Neuronal stem cell (in vitro differentiated cells): Measurements from ENCODE around the gene RPUSD3.
A peak's percentile ranks its signal among the peaks of the same experiment; 100 is the strongest.
"Not testable (repeated sequence)": the region's sequence is repeated elsewhere in the genome, so short reads cannot be mapped to it uniquely, and the experiment has no call there.

ENCODE experiments used
- DNase-seq: peaks from one replicate; pipeline ENCODE4 v3.0.0-alpha.2; 2013; ENCODE audit warnings: low spot score
- H2AFZ ChIP-seq: one replicate; pipeline ENCODE4 v1.6.1; 2013; ENCODE audit warnings: mild to moderate bottlenecking, low read length, inconsistent platforms
- H2AK5ac ChIP-seq: 2 replicates; pipeline ENCODE4 v1.6.1; 2013; ENCODE audit warnings: low read depth, mild to moderate bottlenecking, inconsistent platforms, low read length, moderate library complexity, mixed read lengths
- H2BK120ac ChIP-seq: 2 replicates; pipeline ENCODE4 v1.6.1; 2013; ENCODE audit warnings: low read depth, mild to moderate bottlenecking, inconsistent platforms, low read length, moderate library complexity, mixed read lengths
- H2BK12ac ChIP-seq: one replicate; pipeline ENCODE4 v1.6.1; 2013; ENCODE audit warnings: low read length, inconsistent platforms
- H2BK15ac ChIP-seq: 2 replicates; pipeline ENCODE4 v1.6.1; 2013; ENCODE audit warnings: mild to moderate bottlenecking, low read length, inconsistent platforms, mixed read lengths
- H2BK5ac ChIP-seq: one replicate; pipeline ENCODE4 v1.6.1; 2013; ENCODE audit warnings: inconsistent platforms, mild to moderate bottlenecking, low read length, moderate library complexity
- H3K14ac ChIP-seq: one replicate; pipeline ENCODE4 v1.6.1; 2013; ENCODE audit warnings: low read length, inconsistent platforms
- H3K18ac ChIP-seq: 2 replicates; pipeline ENCODE4 v1.6.1; 2013; ENCODE audit warnings: low read length, inconsistent platforms
- H3K23ac ChIP-seq: 2 replicates; pipeline ENCODE4 v1.6.1; 2013; ENCODE audit warnings: low read depth, mild to moderate bottlenecking, mixed read lengths, low read length, inconsistent platforms; ENCODE audit not compliant: poor library complexity
- H3K27ac ChIP-seq: replicated peaks from 3 replicates; pipeline ENCODE4 v1.5.1; 2013; ENCODE audit warnings: low read length, inconsistent platforms
- H3K27me3 ChIP-seq, 3 experiments: 2 replicates each; pipeline ENCODE4 v1.6.1; 2013; ENCODE audit warnings: low read length in 3 of 3, mild to moderate bottlenecking in 2 of 3, inconsistent platforms in 1 of 3, low read depth in 1 of 3, mixed read lengths in 1 of 3, moderate library complexity in 1 of 3; ENCODE audit not compliant: control insufficient read depth in 3 of 3, insufficient read depth in 3 of 3
- H3K36me3 ChIP-seq, 2 donors: replicated peaks in 1 of 2; 2 replicates each; pipeline ENCODE4 v1.6.1; 2013; ENCODE audit warnings: low read length in 2 of 2; ENCODE audit not compliant: control insufficient read depth in 2 of 2, insufficient read depth in 2 of 2
- H3K4ac ChIP-seq: 2 replicates; pipeline ENCODE4 v1.6.1; 2013; ENCODE audit warnings: inconsistent platforms, mild to moderate bottlenecking, low read length, moderate library complexity
- H3K4me1 ChIP-seq, 2 donors: 1 replicate in 1 of 2; 2 replicates in 1 of 2; pipeline ENCODE4 v1.6.1; 2013; ENCODE audit warnings: low read length in 2 of 2, low read depth in 1 of 2; ENCODE audit not compliant: control insufficient read depth in 2 of 2, insufficient read depth in 1 of 2
- H3K4me2 ChIP-seq: one replicate; pipeline ENCODE4 v1.6.1; 2013; ENCODE audit warnings: mild to moderate bottlenecking, low read length, inconsistent platforms; ENCODE audit not compliant: insufficient read depth, poor library complexity, severe bottlenecking
- H3K4me3 ChIP-seq, 2 donors: 2 replicates each; pipeline ENCODE4 v1.5.1; 2013; ENCODE audit warnings: low read length in 2 of 2, mild to moderate bottlenecking in 2 of 2, inconsistent platforms in 1 of 2, moderate library complexity in 1 of 2
- H3K79me1 ChIP-seq: one replicate; pipeline ENCODE4 v1.6.1; 2013; ENCODE audit warnings: low read depth, mild to moderate bottlenecking, inconsistent platforms, low read length, moderate library complexity
- H3K9ac ChIP-seq: one replicate; pipeline ENCODE4 v1.6.1; 2013; ENCODE audit warnings: mild to moderate bottlenecking, low read depth, low read length, inconsistent platforms; ENCODE audit not compliant: poor library complexity
- H3K9me3 ChIP-seq, 2 donors: replicated peaks in 1 of 2; 2 replicates each; pipeline versions ENCODE3 to v1.6.1; 2013; ENCODE audit warnings: low read length in 2 of 2, mild to moderate bottlenecking in 2 of 2, inconsistent platforms in 1 of 2, low read depth in 1 of 2, mixed read lengths in 1 of 2, moderate library complexity in 1 of 2; ENCODE audit not compliant: control insufficient read depth in 2 of 2, insufficient read depth in 1 of 2
- H4K8ac ChIP-seq: one replicate; pipeline ENCODE4 v1.6.1; 2013; ENCODE audit warnings: low read depth, mild to moderate bottlenecking, inconsistent platforms, low read length, moderate library complexity
- H4K91ac ChIP-seq: one replicate; pipeline ENCODE4 v1.6.1; 2013; ENCODE audit warnings: low read length, low read depth, mild to moderate bottlenecking, inconsistent platforms; ENCODE audit not compliant: poor library complexity
- WGBS, 2 donors: extraction: QIAGEN DNeasy Blood & Tissue Kit; methylation state at CpG; one replicate each; pipeline ENCODE4 v1.1.7; 2013; ENCODE audit warnings: missing lambda C conversion rate in 2 of 2, mixed read lengths in 1 of 2; ENCODE audit not compliant: insufficient read length in 2 of 2, insufficient replicate concordance in 1 of 2; ENCODE audit errors: extremely low coverage in 2 of 2; 5-methylcytosine and 5-hydroxymethylcytosine counted together

Gene RPUSD3

GRCh38 chr3:9851383-9851782 is 7.6 kb upstream of the RPUSD3 start:
- H3K9me3 ChIP-seq, H3K14ac ChIP-seq, H2BK5ac ChIP-seq: not testable (repeated sequence)

DNA sequence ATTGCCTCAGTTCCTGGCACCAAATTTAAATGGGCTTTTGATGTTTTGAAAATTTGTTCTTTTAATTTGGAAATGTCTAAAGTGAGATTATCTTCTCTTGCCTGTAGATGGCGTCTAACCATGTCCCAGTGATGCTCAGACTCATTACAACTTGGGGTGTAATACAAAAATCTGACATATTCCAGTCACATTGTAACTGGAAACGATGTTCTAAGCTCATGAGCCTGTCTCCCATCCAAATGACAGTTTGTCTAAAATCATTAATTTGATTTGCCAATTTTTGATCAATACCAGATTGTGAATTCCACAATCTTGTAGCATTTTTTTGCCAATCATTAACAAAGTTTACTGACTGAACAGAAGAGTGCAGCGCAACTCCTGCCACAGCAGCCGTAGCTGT is 5.1 kb upstream of the RPUSD3 start:
- not testable (repeated sequence) for H4K91ac ChIP-seq, H2BK5ac ChIP-seq, H3K79me1 ChIP-seq, H2BK15ac ChIP-seq, H2BK120ac ChIP-seq, H3K9ac ChIP-seq, H2BK12ac ChIP-seq, H3K9me3 ChIP-seq, H3K4me2 ChIP-seq, H3K27ac ChIP-seq, H3K4me3 ChIP-seq, H3K18ac ChIP-seq, H3K14ac ChIP-seq, H3K36me3 ChIP-seq, DNase-seq, H2AK5ac ChIP-seq, H4K8ac ChIP-seq, H3K4ac ChIP-seq, H3K4me1 ChIP-seq, H3K27me3 ChIP-seq, H3K23ac ChIP-seq
- H2AFZ ChIP-seq, result peak overlapping the region; percentile 56
- WGBS, 2 donors, result no CpG with 5 or more reads among the region's 4 CpGs

More at GRCh38 chr3:9851383-9851782, 7.6 kb upstream of the RPUSD3 start:
- not testable (repeated sequence) for DNase-seq, H3K4ac ChIP-seq, H3K23ac ChIP-seq, H3K4me2 ChIP-seq, H2BK15ac ChIP-seq, H2AK5ac ChIP-seq, H4K91ac ChIP-seq, H3K9ac ChIP-seq, H4K8ac ChIP-seq, H3K4me3 ChIP-seq, H3K4me1 ChIP-seq, H3K36me3 ChIP-seq, H3K18ac ChIP-seq, H2BK12ac ChIP-seq, H3K79me1 ChIP-seq, H3K27ac ChIP-seq, H2AFZ ChIP-seq, H2BK120ac ChIP-seq
- whole genome bisulfite sequencing, 2 donors, result no CpG with 5 or more reads among the region's 6 CpGs
- H3K27me3 ChIP-seq, result peaks cover 0 to 15% (median 4%) of the 10 kb centered on the region in 3 experiments

DNA sequence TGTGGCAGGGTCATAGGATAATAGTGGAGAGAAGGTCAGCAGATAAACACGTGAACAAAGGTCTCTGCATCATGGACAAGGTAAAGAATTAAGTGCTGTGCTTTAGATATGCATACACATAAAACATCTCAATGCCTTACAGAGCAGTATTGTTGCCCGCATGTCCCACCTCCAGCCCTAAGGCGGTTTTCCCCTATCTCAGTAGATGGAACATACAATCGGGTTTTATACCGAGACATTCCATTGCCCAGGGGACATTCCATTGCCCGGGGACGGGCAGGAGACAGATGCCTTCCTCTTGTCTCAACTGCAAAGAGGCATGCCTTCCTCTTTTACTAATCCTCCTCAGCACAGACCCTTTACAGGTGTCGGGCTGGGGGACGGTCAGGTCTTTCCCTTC is 4.1 kb upstream of the RPUSD3 start:
- not testable (repeated sequence) for H3K9ac ChIP-seq, DNase-seq, H2BK5ac ChIP-seq, H3K23ac ChIP-seq, H3K9me3 ChIP-seq, H2BK120ac ChIP-seq, H2AK5ac ChIP-seq, H3K27me3 ChIP-seq, H3K4me1 ChIP-seq, H4K91ac ChIP-seq, H3K14ac ChIP-seq, H3K4me3 ChIP-seq, H3K4ac ChIP-seq, H3K4me2 ChIP-seq, H3K18ac ChIP-seq, H2BK12ac ChIP-seq, H2AFZ ChIP-seq, H4K8ac ChIP-seq, H3K36me3 ChIP-seq, H3K79me1 ChIP-seq, H2BK15ac ChIP-seq, H3K27ac ChIP-seq
- WGBS, 2 donors, result no CpG with 5 or more reads among the region's 9 CpGs

GRCh38 chr3:9846931-9847488 is 3.2 kb upstream of the RPUSD3 start:
- H3K27ac ChIP-seq, result no peak overlapping the region
- peaks cover 0 to 4% (median 0%) of the 10 kb centered on the region in 3 experiments for H3K27me3 ChIP-seq
- peaks cover 3% of the 10 kb centered on the region in 2 donors for H3K36me3 ChIP-seq
- DNase-seq, result no peak
- no peak overlapping the region for H4K8ac ChIP-seq
- H3K4me3 ChIP-seq, result no peak overlapping the region
- no peak overlapping the region for H3K14ac ChIP-seq
- no peak overlapping the region for H2BK120ac ChIP-seq
- H3K9ac ChIP-seq, result no peak overlapping the region
- peaks cover 2 to 4% of the 10 kb centered on the region in 2 donors for H3K4me1 ChIP-seq
- H3K79me1 ChIP-seq, result peaks cover 4% of the 10 kb centered on the region
- WGBS, 2 donors, result no CpG with 5 or more reads among the region's 6 CpGs
- no peak overlapping the region for H2BK15ac ChIP-seq
- no peak overlapping the region for H2BK12ac ChIP-seq
- H3K18ac ChIP-seq, result peak overlapping the region; percentile 13
- no peak overlapping the region for H3K4me2 ChIP-seq
- H2AK5ac ChIP-seq, result no peak overlapping the region
- no peak overlapping the region for H4K91ac ChIP-seq
- H2BK5ac ChIP-seq, result no peak overlapping the region
- peaks cover 0 to 2% of the 10 kb centered on the region in 2 donors for H3K9me3 ChIP-seq
- H2AFZ ChIP-seq, result no peak overlapping the region
- no peak overlapping the region for H3K23ac ChIP-seq
- H3K4ac ChIP-seq, result no peak overlapping the region
